ENCODE results near the gene GDPD2. TPM values are rescaled to one million over a fixed set of nuclear protein-coding genes. Genes with fewer than 3 reads are reported as not detected.
"Not testable (repeated sequence)": the region's sequence is repeated elsewhere in the genome, so short reads cannot be mapped to it uniquely, and the experiment has no call there.

GDPD2 gene, protein sequence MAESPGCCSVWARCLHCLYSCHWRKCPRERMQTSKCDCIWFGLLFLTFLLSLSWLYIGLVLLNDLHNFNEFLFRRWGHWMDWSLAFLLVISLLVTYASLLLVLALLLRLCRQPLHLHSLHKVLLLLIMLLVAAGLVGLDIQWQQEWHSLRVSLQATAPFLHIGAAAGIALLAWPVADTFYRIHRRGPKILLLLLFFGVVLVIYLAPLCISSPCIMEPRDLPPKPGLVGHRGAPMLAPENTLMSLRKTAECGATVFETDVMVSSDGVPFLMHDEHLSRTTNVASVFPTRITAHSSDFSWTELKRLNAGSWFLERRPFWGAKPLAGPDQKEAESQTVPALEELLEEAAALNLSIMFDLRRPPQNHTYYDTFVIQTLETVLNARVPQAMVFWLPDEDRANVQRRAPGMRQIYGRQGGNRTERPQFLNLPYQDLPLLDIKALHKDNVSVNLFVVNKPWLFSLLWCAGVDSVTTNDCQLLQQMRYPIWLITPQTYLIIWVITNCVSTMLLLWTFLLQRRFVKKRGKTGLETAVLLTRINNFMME
- polyA plus RNA-seq (2013, experiment 1 of 2; ENCODE audit: insufficient read length): 0.10 TPM
- polyA plus RNA-seq (2013, experiment 2 of 2; ENCODE audit: insufficient read length): 0.17 TPM

DNA sequence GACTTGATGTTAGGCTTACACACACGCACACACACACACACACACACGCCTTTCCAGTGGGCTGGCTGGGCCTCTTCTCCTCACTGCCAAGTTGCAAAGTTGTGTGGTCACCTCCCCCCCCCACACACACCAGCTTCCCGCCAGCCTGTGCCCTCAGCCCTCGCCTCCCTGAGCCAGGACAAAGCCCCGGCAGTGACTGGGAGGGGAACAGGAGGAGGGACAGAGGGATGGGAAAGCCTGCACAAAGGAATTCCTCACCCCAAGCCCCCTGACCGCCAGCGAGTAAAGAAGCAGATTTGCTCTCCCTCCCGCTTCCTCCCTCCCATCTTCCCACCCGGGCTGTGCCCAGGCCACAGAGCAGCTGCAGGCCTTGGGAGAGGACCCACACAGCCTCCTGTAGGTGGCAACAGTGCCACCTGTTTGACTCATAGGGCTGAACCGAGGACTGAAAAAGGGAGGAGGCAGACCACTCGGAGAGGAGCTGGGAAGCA lies at the start of gene GDPD2:
GDPD2 (plus strand) TSS at position 464 of the 491 bp plus-strand sequence. CDS start 1,671 bp downstream, outside the sequence.
- DNase-seq: peak; percentile 13

DNA sequence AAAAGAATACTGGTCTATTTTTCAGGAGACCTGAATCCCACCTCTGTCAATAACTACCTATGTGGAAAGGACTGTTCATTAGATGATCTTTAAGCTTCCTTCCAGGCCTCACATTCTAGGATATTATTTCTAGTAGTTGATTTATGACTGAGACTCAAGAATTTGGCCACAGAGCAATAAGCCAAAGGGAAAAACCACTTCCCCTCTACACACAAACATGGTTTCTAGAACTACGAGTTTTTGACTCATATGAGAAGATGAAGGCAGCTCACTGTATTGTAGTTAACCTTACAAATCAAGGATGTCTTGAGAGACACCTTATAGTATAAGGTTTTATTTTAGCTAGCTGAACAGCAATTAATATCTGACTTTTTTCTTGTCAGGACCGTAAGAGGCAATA lies 36.9 kb upstream of the GDPD2 start:
- DNase-seq: no peak

DNA sequence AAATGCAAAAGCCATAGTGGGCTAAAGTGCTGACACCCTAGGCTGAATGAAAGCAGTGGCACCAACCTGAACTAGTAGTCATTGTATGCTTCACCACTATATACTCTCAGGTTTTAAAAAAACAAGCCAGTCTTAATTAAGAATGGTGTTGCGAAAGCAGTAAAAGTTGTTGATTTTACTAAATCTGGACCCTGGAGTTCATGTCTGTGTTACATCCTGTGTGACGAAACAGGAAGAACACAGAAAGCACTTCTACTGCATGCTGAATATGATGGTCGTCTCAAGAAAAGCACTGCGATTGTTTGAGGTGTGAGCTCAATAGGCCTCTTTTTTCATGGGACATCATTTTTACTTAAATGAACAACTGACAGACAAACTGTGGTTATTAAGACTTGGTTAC lies 24.2 kb upstream of the GDPD2 start:
- DNase-seq: peak; percentile 17

DNA sequence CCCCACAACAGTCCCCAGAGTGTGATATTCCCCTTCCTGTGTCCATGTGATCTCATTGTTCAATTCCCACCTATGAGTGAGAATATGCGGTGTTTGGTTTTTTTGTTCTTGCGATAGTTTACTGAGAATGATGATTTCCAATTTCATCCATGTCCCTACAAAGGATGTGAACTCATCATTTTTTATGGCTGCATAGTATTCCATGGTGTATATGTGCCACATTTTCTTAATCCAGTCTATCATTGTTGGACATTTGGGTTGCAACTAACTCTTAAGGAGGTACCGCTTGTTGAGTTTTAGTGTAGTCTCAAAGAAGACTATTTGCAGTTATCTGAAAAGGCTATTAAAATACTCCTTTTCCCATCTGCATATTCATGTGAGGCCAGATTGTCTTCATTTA lies 22.9 kb upstream of the GDPD2 start:
- not testable (repeated sequence) for DNase-seq

DNA sequence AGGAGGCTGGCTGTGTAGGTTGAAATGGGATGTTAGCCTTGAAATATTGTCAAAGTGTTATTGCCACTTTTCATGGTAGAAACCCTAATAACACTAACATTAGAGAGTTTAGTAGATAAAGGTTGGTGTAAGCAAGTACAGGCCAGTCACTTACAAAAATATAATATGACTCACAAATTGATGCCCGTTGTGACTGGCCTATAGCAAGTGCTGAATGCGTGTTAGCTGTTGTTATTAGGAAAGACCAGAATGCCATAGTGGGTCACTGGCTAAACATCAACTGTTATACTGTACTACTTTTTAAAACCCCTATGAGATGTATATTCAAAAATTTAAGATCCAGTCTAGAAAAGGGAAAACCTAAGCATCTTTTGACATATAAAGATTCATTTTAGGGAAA lies 20.4 kb upstream of the GDPD2 start:
- no peak for DNase-seq

DNA sequence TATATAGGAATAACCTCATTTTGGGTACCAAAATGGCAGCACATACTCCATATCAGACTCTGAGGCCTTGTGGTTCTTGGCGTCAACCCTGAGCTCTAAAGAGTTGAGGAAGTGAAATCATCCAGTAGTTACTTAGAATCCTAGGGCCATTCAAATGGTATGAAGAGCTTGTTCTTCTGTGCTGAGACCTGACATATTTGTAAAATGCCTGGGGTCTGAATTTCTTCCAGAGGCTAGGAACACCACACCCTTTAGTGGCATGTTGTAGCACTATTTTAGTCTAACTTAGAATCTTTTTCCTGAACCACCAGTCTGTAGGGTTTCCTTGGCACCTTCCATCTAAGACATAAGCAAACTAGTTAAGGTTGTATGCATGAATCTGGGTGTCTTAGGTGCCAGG lies 18.1 kb upstream of the GDPD2 start:
- DNase-seq: peak; percentile 2

DNA sequence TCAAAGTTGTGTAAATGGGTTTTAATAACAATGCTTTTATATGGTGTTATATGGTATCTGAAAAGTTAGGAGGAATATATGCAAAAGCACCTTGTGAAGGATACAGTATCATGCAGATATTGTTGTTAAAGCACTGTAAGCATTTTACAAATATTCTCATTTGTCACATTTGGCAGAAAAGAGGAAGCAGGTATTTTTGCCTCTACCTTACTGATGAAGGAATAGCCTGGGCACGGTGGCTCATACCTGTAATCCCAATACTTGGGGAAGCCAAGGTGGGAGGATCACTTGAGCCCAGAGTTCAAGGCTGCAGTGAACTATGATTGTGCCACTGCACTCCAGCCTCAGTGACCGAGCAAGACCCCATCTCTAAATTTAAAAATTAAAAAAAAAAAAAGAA lies 12.2 kb upstream of the GDPD2 start:
- no peak for DNase-seq

DNA sequence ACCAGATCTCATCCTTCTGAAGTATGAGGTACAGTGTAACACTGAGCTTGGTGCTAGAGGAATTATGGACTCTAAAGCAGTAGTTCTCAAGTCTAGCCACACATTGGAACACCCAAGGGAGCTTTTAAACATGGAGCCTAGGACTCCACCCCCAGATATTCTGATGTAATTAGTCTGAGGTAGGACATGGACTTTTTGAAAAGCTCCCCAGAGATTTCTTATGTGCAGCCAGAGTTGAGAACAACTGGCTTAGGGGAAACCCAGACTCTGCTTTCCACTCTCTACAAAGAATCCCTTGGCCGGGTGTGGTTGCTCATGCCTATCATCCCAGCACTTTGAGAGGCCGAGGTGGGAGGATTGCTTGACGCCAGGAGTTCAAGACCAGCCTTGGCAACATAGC lies 11.6 kb upstream of the GDPD2 start:
- DNase-seq: no peak

DNA sequence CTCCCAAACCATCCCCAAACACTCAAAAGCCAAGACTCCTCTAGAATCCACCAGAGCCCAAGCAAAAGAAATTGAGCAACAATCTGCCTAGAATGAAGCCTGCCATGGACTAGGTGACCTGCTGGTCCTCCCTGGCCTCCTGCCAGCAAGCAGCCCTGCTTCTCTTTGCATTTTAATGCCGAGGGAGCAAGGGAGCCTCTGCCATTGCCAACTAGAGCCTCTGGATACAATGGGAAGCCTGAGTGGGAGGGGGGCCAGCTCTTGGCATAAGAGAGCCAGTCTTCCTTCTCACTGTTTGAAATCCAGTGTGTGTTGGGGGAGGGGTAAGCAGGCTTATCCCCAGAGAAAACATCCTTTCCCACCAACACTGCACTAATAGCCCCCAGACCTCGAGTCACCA lies 1.5 kb upstream of the GDPD2 start:
- no peak for DNase-seq

DNA sequence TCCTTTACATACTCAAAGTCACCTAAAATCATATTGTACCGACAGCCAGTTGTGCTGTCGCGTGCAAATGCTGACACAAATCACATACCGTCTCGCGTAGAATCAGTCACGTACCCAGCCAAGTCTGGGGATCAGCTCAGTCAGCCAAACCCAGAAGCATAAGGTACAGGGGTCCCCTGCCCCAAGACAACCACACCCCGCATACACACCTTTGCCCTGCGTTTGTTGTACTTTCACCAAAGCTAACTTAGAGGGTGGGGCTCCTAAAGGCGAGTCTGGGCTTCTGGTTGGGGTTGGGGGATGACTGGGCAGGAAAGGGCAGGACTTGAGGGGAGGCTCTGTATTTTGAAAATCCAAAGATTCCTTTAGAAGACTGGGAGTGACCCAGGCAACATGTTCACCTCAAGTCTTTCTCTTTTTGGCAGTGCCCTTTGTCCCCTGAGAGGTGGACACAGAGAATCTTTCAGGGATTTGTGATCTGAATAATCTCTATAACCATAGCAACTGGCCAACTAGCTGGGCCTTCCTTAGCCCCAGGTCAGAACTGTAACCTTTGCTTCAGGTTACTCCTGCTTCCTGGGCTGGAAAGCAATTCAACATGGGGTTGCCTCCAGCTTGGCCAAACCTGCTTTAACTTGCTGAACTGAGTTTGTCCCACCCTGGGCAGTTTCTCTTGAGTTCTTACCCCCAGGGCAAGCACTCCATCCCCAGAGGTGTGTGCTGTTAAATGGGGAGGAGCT lies 992 bp downstream of the GDPD2 start:
- no peak for DNase-seq

DNA sequence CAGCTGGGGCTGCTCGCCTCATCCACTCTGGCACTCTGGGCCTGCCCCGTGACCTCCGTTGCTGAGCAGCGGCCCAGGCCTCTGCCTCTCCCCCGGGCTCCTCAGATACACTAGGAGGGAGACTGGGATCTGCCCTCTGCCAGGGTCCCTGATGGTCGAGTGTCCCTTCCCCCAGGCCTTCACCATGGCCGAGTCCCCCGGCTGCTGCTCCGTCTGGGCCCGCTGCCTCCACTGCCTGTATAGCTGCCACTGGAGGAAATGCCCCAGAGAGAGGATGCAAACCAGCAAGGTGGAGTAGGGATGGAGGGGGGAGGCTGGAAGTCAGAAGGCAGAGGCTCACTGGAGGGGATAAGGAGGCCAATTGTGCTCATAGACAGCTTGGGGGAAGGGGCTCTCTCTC lies 1.7 kb downstream of the GDPD2 start:
- no peak for DNase-seq

DNA sequence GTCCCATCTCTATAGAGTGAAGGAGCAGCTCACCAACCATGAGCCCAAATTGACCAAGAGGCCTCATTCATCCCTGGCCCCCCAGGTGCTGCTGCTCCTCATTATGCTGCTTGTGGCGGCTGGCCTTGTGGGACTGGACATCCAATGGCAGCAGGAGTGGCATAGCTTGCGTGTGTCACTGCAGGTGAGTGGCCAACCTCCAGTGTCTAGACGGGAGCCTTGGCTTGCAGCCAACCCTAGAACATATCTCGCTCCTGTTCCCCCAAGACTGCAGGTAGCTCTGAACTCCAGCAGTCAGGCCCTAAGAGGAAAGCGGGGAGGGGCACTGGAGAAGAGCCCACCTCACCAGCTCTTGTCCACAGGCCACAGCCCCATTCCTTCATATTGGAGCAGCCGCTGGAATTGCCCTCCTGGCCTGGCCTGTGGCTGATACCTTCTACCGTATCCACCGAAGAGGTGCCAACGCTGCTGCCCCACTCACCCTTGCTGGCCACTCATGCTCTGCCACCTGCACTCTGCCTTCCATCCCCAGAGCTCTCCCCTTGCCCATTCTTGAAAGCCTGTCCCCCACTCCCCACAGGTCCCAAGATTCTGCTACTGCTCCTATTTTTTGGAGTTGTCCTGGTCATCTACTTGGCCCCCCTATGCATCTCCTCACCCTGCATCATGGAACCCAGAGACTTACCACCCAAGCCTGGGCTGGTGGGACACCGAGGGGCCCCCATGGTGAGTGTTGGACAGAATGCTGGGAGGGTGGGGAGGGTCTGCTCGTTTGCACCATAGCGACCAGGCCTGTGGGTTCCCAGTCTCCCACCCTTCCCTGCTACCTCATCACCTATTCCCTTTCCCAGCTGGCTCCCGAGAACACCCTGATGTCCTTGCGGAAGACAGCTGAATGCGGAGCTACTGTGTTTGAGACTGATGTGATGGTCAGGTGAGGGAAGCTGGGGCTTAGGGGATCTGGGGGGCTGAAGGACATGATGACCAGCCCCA lies 3.5 kb downstream of the GDPD2 start:
- DNase-seq: no peak

DNA sequence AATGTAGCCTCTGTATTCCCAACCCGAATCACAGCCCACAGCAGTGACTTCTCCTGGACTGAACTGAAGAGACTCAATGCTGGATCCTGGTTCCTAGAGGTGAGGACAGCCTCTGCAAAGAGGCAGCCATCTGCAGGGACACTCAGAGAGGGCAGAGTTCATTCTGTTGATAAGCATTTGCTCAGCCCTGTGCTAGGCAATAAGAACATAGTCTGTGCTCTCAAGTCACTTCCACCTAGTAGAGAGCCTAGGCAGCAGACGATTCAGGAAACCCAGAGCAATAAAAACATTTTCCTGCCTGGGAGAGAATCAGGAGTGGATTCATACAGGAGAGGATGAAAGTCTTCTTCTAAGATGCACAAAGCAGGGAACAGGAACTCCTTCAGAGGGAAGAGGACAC lies 4.3 kb downstream of the GDPD2 start:
- DNase-seq: no peak

DNA sequence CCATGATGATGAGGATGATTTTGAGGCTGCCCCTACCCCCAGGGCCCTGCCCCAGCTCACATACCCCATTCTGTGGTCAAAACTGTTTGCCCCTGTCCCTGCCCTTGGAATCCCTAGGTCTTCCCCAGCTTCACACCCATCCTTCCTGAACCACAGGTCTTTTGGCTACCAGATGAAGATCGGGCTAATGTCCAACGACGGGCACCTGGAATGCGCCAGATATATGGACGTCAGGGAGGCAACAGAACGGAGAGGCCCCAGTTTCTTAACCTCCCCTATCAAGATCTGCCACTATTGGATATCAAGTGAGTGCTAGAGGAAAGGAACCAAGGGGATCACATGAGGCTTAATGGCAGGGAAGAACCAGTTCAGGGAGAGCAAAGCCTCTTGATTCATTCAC lies 6.6 kb downstream of the GDPD2 start:
- no peak for DNase-seq

DNA sequence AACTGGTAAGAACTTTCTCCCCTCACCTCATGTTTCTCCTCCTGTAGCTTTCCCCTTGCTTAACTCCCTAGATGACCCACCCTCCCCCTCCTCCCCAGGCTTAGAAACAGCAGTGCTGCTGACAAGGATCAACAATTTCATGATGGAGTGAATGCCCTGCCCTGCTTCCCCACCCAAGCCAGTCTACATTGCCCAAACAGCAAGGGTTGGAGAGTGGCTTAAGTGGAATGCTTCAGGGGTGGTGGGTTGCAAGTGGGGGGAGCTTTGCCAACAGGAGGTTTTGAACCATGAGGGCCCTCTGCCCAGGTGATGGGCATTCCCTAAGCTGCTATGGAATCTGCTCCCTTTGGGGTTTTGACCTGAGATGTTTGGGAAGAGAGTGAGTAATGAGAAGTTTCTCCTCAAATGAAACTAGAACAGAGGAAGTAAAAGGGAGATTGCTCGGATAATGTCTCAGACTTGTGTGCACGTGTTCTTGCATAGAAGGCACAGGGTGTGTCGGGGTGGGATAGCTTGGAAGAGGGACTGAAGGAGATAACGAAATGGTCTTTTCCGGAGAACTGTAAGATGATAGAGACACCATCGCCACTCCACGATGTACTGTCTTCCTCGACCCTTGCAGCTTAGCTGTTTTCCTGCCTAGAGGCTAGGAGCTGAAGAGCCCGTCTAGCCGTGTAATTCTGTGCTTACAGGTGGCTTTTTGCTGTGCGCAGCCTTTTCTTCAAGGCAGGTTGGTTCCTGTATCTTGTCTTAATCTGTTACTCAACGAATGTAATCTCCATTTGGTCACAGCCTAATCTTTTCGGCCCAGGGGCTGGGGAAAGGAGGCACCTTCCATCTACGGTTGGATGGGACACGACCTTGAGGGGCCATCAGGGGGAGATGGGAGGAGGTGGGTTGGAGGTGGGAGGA lies 10.1 kb downstream of the GDPD2 start:
- DNase-seq: no peak

DNA sequence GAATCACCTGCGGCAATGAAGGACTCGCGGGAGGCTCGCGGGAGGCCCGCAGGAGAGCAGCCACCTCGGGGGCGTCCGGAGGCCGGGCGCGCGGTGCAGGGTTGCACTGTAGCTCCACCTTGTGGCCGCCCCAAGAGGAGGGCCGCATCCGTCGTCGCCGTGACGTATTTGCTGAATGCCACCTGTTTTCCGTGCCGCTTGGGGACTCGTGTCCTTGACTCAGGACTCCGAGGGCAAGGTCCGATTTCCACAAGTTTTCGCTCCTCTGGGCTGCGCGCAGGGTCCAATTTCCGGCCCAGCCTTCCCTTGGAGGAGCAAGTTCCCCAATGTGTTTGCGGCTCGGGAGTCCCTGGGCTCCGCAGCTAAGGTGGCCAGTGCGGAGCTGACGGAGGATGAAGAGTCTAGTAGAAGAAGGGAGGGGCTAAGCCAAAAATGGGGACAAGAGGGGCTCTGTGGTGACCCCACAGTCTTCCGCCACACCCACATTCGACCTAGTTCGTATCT lies 10.8 kb downstream of the GDPD2 start:
- DNase-seq: peak; percentile 36

DNA sequence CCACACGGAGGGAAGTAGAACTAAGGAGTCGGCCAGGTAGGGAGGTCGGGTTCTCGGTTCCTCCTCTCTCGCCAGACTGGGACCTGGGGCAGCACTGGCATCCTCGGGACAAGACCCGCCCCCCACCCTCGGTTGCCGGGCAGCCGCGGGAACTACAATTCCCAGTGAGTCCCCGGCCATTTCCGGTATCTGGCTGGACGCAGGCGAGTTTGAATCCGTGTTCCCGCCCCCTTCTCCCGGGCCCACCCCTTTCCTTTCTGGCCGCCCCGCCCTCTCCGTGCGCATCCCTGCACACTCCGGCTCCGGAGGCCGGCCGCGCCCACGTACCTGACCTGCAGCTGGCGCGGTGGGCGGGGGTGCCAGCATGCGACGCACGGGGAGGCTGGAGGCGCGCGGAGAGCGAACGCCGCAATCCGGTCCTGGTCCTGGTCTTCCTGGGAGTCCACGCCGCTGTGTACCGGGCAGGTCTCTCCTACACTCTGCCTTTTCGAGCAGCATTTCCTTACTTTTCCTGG lies 11.3 kb downstream of the GDPD2 start:
- DNase-seq: peak; percentile 82

DNA sequence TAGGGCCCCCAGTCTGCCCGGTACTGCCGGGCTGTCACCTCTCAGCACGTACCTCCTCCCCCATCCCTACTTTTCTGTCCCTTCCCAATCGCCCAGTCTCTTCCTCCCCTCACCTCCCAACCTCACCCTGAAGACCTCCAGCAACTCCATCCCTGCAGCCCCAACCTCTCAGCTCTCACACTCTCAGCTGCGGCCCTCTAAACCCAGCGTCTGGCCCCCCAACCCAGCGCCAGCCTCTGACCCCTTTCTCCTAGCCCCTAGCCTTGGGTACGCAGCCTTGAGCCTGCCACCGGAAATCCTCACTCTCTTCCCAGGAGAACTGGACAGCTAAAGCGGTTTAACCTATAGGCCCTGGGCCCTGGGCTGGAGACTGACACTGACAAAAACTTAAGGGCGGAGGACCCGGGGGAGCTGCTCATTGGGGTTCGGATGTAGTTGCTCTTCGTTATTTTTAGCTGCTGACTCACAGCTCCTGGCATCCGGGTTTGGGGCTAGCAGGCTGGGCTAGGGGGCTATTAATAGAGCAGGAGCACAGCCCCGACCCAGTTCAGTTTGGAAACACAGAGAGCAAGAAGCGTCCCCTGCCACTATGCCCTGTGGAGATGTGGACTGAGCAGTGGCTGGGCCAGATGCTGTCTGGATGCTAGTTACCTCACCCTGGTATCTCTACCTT lies 11.9 kb downstream of the GDPD2 start:
- DNase-seq: peak; percentile 77

DNA sequence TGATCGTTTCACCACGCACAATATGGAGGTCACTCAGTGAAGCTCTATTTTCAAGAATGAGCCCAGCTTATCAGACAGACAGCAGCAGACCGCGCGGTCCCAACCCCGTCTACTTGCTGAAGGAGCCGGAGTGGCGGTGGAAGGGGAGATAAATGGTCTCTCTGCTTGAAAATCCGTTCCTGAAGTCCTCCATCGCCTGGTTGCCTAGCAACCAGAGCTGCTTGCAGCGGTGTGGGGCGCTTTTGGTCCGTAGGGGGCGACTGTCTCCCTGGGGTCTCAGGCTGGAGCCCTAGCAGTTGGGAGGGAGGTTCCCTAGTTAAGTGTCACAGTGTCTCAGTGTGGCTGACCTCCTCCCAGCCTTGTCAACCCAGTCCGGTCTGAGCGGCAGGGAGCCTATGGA lies 13.2 kb downstream of the GDPD2 start:
- DNase-seq: no peak

DNA sequence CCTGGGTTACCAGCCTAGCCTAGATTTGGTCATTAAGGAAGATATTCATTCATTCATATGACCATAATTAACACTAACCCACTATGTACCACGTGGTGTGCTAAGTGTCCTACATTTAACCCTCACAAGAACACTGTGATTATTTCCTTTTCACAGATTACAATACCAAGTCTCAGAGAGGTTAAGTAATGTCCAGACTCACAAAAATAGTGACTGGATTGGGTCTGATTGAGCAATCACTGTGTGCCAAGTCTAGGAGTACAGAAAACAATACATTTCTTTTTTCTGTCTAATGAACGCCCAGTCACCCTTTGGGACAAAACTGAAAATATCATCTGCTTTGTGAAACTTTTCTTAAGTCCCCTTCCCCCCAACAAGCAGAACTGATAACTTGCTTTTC lies 13.9 kb downstream of the GDPD2 start:
- no peak for DNase-seq
